ENCODE measurements around the gene TMEM266.

The TMEM266 gene

DNA sequence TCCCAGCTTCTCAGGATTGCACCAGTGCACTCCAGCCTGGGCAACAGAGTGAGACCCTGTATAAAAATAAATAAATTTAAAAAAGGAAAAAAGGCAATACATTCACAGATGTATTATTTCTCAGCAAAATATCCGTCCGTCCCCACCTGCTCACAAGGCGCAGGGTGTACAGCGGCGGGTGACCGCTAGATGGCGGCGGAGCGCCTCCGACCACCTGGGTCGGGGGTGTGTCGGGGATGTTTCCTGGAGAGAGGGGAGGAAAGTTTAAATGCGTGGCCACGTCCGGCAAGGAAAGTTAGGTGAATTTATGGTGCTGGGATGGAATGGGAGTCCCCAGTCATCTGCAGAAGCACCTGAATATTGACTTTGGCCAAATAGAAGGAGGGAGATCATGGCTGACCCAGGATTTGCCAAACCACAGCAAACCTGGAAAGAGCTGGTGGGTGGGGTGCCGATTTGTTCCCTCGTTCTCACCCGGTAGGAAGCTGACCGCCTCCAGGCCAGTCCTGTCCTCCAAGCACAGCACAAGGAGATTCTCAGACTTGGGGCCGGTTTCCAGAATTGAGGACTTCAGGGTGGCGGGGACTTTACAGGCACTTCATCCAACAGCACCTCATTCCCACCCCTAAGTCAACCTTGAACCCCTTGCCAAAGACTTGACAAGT is 88.3 kb downstream of the TMEM266 start:
- TF ChIP-seq, protein P1, sequence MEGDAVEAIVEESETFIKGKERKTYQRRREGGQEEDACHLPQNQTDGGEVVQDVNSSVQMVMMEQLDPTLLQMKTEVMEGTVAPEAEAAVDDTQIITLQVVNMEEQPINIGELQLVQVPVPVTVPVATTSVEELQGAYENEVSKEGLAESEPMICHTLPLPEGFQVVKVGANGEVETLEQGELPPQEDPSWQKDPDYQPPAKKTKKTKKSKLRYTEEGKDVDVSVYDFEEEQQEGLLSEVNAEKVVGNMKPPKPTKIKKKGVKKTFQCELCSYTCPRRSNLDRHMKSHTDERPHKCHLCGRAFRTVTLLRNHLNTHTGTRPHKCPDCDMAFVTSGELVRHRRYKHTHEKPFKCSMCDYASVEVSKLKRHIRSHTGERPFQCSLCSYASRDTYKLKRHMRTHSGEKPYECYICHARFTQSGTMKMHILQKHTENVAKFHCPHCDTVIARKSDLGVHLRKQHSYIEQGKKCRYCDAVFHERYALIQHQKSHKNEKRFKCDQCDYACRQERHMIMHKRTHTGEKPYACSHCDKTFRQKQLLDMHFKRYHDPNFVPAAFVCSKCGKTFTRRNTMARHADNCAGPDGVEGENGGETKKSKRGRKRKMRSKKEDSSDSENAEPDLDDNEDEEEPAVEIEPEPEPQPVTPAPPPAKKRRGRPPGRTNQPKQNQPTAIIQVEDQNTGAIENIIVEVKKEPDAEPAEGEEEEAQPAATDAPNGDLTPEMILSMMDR (IDR thresholded peaks at IDR 0.05; ENCODE audit: control extremely low read depth, extremely low read depth, low read depth, missing control alignments): peak; percentile 96
- ChIA-PET CTCF (interaction anchor here (0.7 to 14.9 kb wide), 13 partner anchors 10 to 884 kb away, joined by 3 to 292 read pairs (median 4); partner anchors contain the start of gene TMEM266), POLR2A (no interaction called here)
- peak; percentile 78 for DNase-seq (ENCODE audit: extremely low spot score)

DNA sequence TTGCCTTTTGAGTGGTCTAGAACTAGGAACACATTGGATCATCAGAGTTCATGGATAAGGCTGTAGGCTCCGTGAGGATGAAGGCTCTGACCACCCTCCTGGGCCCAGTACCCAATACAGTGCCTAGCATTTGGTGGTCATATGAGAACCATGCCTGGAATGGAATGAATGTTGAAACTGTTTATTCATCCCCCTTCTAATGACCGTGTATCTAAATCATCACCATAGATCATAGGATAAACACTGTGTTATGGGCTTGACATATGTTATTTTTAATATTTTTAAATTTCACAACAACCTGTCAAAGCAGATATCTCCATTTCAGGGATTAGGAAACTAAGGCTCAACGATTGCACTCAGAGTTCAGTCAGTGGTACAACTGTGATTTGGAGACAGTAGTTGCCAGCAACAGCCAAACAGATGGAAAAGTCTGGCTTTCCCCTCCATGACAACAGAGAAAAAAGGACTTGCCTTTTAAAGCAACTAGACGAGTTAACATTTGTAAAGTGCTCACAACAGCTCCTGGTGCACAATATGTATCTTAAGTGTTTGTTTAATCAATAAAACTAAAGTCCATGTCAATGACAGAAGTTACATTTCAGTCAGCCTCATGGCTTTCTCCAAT is 89.6 kb downstream of the TMEM266 start:
- ChIA-PET POLR2A (no interaction called here), CTCF (interaction anchor here (0.6 to 14.9 kb wide), 16 partner anchors 9 to 882 kb away, joined by 3 to 292 read pairs (median 4); partner anchors contain the start of gene TMEM266)
- TF ChIP-seq, protein P1 (IDR thresholded peaks at IDR 0.05; ENCODE audit: control extremely low read depth, extremely low read depth, low read depth, missing control alignments): no peak
- DNase-seq (ENCODE audit: extremely low spot score): no peak

DNA sequence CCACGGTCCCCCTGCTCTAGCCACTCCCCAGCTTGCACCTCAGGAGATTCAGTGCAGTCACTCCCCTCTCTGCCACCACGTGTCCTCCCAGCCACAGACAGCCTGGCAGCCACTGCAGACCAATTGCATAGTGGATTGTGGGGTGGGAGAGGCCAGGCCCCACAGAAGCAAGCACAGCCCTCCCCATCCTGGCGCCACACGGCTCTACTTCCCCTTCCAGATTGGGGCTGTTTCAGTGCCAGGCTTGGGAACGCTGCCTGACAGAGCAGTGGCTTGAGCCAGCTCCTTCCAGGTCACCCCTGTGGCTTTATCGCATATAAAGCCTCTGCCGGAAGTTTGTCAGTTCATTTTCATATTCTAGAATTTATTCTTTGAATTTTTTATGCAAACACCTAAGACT is 90.7 kb downstream of the TMEM266 start:
- TF ChIP-seq, protein P1 (IDR thresholded peaks at IDR 0.05; ENCODE audit: control extremely low read depth, extremely low read depth, low read depth, missing control alignments): no peak
- POLR2A ChIA-PET: interaction anchor here (0.6 kb wide), 1 partner anchor 127 kb away, joined by 4 read pairs; no protein-coding TSS in a partner anchor
- CTCF ChIA-PET: interaction anchor here (1.0 to 14.9 kb wide), 13 partner anchors 8 to 341 kb away, joined by 3 to 292 read pairs (median 4); partner anchors contain the start of gene TMEM266
- no peak for DNase-seq (ENCODE audit: extremely low spot score)

DNA sequence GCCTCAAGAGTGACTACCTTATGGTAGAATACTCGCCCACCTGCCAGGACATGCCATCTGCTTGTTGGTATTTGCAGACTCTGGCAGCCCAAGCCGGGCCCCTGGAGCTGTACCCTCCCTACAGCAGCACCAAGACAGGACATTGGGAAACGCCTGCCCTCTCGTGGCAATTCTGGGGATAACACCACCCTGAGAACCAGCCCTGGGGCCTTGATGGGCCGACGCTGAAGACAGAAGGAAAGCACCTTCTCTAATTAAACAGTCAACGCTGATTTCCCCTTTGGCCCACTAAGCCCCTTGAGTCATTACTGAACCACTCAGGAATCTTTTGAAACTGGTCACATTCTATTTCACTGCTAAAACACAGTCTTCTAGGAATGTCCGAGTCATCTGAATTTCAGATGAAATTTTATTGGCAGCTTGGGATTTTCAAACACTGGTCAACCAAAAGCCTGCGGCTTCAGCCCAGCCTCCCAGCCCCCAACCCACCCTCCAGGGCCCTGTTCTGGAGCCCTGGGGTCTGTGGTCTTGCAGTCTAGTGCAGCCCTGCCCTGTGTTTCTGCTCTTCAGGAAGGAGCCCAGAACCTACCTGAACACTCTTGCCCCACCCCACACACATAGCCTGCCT is 91.3 kb downstream of the TMEM266 start:
- CTCF ChIA-PET: interaction anchor here (1.0 to 14.9 kb wide), 10 partner anchors 13 to 422 kb away, joined by 3 to 292 read pairs (median 4); partner anchors contain the start of gene TMEM266
- POLR2A ChIA-PET: no interaction called here
- peak; percentile 86 for DNase-seq (ENCODE audit: extremely low spot score)
- TF ChIP-seq, protein P1 (IDR thresholded peaks at IDR 0.05; ENCODE audit: control extremely low read depth, extremely low read depth, low read depth, missing control alignments): peak; percentile 88

DNA sequence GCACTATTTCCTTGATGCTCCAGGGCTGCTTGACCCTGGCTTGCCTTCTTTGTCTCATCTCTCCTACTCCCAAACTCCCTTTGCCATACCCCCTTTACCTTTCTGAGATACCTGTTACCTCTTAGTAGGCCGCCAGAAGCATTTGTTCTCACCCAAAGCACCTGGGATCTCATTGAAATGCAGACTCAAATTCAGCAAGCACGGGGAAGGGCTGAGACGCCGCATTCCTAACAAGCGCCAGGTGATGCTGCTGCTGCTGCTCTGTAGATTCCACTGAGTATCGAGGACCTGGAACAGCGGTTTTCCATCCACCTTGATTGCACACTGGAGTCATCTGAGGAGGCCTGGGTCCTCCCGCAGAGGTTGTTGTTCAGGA is 91.8 kb downstream of the TMEM266 start:
- POLR2A ChIA-PET: no interaction called here
- DNase-seq (ENCODE audit: extremely low spot score): no peak
- TF ChIP-seq, protein P1 (IDR thresholded peaks at IDR 0.05; ENCODE audit: control extremely low read depth, extremely low read depth, low read depth, missing control alignments): no peak
- CTCF ChIA-PET: interaction anchor here (1.0 to 14.9 kb wide), 7 partner anchors 13 to 423 kb away, joined by 3 to 292 read pairs (median 6); partner anchors contain the start of gene TMEM266

DNA sequence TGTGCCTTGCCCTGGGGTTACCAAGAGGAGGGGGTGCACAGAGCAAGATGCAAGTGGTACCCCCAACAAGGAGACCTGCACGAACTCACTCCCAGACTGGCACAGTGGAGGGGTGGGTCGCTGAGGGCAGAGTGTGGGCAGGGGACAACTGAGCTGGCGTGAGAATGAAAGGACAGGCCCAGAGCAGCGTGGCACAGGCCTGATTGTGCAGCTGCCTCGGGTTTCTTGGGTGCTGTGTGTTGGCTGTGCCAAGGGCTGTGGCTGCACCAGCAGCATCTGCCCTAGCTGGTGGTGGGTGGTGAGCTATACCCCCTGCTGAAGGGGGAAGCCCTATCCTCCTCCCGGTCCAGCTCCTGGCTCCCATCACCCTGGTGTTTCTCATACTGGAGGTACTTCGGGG is 92.4 kb downstream of the TMEM266 start:
- ChIA-PET CTCF (interaction anchor here (1.0 to 10.9 kb wide), 5 partner anchors 14 to 95 kb away, joined by 3 to 164 read pairs (median 5); no protein-coding TSS in a partner anchor), POLR2A (no interaction called here)
- no peak for DNase-seq (ENCODE audit: extremely low spot score)
- TF ChIP-seq, protein P1 (IDR thresholded peaks at IDR 0.05; ENCODE audit: control extremely low read depth, extremely low read depth, low read depth, missing control alignments): no peak
